H1 (cell line): ENCODE results near the gene UNC79. TPM values are rescaled to one million over a fixed set of nuclear protein-coding genes. Genes with fewer than 3 reads are reported as not detected.

Experiments
- CTCF ChIA-PET: fragments of 300-600 bp; sonication (Branson Sonifier 250); formaldehyde crosslinking; loops from one replicate; lab custom pipeline; 2021; ENCODE audit not compliant: partially characterized antibody; lab: Charles Lee
- POLR2A ChIA-PET: fragments of 300-600 bp; sonication (Branson Sonifier 250); formaldehyde crosslinking; loops from one replicate; lab custom pipeline; 2021; ENCODE audit warnings: inconsistent platforms; ENCODE audit not compliant: partially characterized antibody; lab: Charles Lee
- DNase-seq, 2 experiments: peaks; one replicate each; pipeline versions ENCODE4 v3.0.0 to v3.0.0-alpha.2; 2010 to 2022; ENCODE audit warnings: low spot score in 2 of 2, low read depth in 1 of 2, mixed read lengths in 1 of 2
- FAIRE-seq: peaks from 2 replicates; lab custom pipeline; 2011; peaks lifted over from hg19 to GRCh38; lab: Jason Lieb, UNC
- H2AFZ ChIP-seq: 2 replicates; pipeline ENCODE4 v1.8.1; 2012; ENCODE audit warnings: low read length, inconsistent platforms
- H2AK5ac ChIP-seq: 2 replicates; pipeline ENCODE4 v1.6.1; 2013; ENCODE audit warnings: low read depth, low read length
- H2BK120ac ChIP-seq: replicated peaks from 2 replicates; pipeline ENCODE3; 2013; ENCODE audit warnings: low read depth, low read length, inconsistent platforms
- H2BK12ac ChIP-seq: 2 replicates; pipeline ENCODE4 v1.6.1; 2013; ENCODE audit warnings: low read depth, low read length
- H2BK15ac ChIP-seq: 2 replicates; pipeline ENCODE4 v1.6.1; 2013; ENCODE audit warnings: low read length
- H2BK20ac ChIP-seq: 2 replicates; pipeline ENCODE4 v1.6.1; 2013; ENCODE audit warnings: low read length
- H2BK5ac ChIP-seq: 2 replicates; pipeline ENCODE4 v1.6.1; 2013; ENCODE audit warnings: low read depth, low read length
- H3K14ac ChIP-seq: 2 replicates; pipeline ENCODE4 v1.6.1; 2013; ENCODE audit warnings: inconsistent platforms; ENCODE audit not compliant: insufficient read length
- H3K18ac ChIP-seq: 2 replicates; pipeline ENCODE4 v1.6.1; 2013; ENCODE audit warnings: low read length; ENCODE audit errors: extremely low read depth
- H3K23ac ChIP-seq: 2 replicates; pipeline ENCODE4 v1.6.1; 2013; ENCODE audit warnings: inconsistent platforms; ENCODE audit not compliant: insufficient read length
- H3K23me2 ChIP-seq: 2 replicates; pipeline ENCODE4 v1.6.1; 2013; ENCODE audit warnings: low read depth, low read length
- H3K27ac ChIP-seq: 2 replicates; pipeline ENCODE4 v1.6.1; 2011; ENCODE audit warnings: low read depth, low read length, inconsistent platforms
- H3K27me3 ChIP-seq, 4 experiments: replicated peaks in 1 of 4; 1 replicate in 1 of 4; 2 replicates in 3 of 4; pipeline versions ENCODE4 v1.6.1 to v1.8.1; 2011 to 2013; ENCODE audit warnings: low read length in 3 of 4, mild to moderate bottlenecking in 3 of 4, inconsistent platforms in 2 of 4, mixed read lengths in 2 of 4, moderate library complexity in 1 of 4; ENCODE audit not compliant: control insufficient read depth in 3 of 4, insufficient read depth in 3 of 4; ENCODE audit errors: extremely low read depth in 1 of 4
- H3K36me3 ChIP-seq, 4 experiments: 2 replicates each; pipeline versions ENCODE4 v1.6.1 to v1.8.1; 2011 to 2013; ENCODE audit warnings: mild to moderate bottlenecking in 4 of 4, low read length in 3 of 4, moderate library complexity in 2 of 4, control low read depth in 1 of 4, inconsistent platforms in 1 of 4; ENCODE audit not compliant: insufficient read depth in 4 of 4, control insufficient read depth in 2 of 4
- H3K4ac ChIP-seq: replicated peaks from 2 replicates; pipeline ENCODE3; 2013; ENCODE audit warnings: low read length, low read depth, mixed read lengths, inconsistent platforms; ENCODE audit not compliant: insufficient read length
- H3K4me1 ChIP-seq, 4 experiments: replicated peaks in 1 of 4; 1 replicate in 1 of 4; 2 replicates in 3 of 4; pipeline versions ENCODE4 v1.6.1 to v1.8.1; 2011 to 2013; ENCODE audit warnings: low read length in 3 of 4, inconsistent platforms in 2 of 4, mixed read lengths in 1 of 4; ENCODE audit not compliant: insufficient read depth in 4 of 4, control insufficient read depth in 3 of 4
- H3K4me2 ChIP-seq, 2 experiments: 2 replicates each; pipeline versions ENCODE4 v1.6.1 to v1.8.1; 2011 to 2013; ENCODE audit warnings: low read depth in 2 of 2, low read length in 2 of 2, control low read depth in 1 of 2, inconsistent platforms in 1 of 2, mild to moderate bottlenecking in 1 of 2; ENCODE audit not compliant: insufficient read depth in 1 of 2
- H3K4me3 ChIP-seq, 4 experiments: fragments of 200-600, 300-600 bp in 1 of 4; sonication (generic), shearing (Covaris generic), sonication (Bioruptor Twin) in 1 of 4; 2 replicates each; pipeline versions ENCODE4 v1.5.1 to v1.8.1; 2011 to 2016; ENCODE audit warnings: low read length in 4 of 4, low read depth in 3 of 4, control low read depth in 2 of 4, inconsistent platforms in 2 of 4, mild to moderate bottlenecking in 2 of 4, mixed read lengths in 1 of 4, moderate library complexity in 1 of 4; ENCODE audit not compliant: insufficient read depth in 2 of 4; ENCODE audit errors: extremely low read depth in 1 of 4
- H3K56ac ChIP-seq: replicated peaks from 2 replicates; pipeline ENCODE3; 2013; ENCODE audit warnings: low read depth, mild to moderate bottlenecking, mixed read lengths, low read length, inconsistent platforms; ENCODE audit not compliant: insufficient read length
- H3K79me1 ChIP-seq: 2 replicates; pipeline ENCODE4 v1.6.1; 2013; ENCODE audit warnings: low read depth, low read length, control low read depth
- H3K79me2 ChIP-seq, 2 experiments: 2 replicates each; pipeline versions ENCODE4 v1.6.1 to v1.8.1; 2012 to 2013; ENCODE audit warnings: low read length in 2 of 2, mild to moderate bottlenecking in 2 of 2, inconsistent platforms in 1 of 2; ENCODE audit not compliant: insufficient read depth in 2 of 2, control insufficient read depth in 1 of 2
- H3K9ac ChIP-seq, 4 experiments: replicated peaks in 1 of 4; 1 replicate in 1 of 4; 2 replicates in 3 of 4; pipeline versions ENCODE4 v1.6.1 to v1.8.1; 2011 to 2013; ENCODE audit warnings: low read depth in 3 of 4, low read length in 3 of 4, control low read depth in 2 of 4, mild to moderate bottlenecking in 2 of 4, moderate library complexity in 2 of 4, inconsistent platforms in 1 of 4; ENCODE audit errors: extremely low read depth in 1 of 4
- H3K9me3 ChIP-seq, 2 experiments: 2 replicates each; pipeline versions ENCODE4 v1.6.1 to v1.8.1; 2012 to 2013; ENCODE audit warnings: mild to moderate bottlenecking in 2 of 2, moderate library complexity in 2 of 2, control low read depth in 1 of 2, inconsistent platforms in 1 of 2, low read depth in 1 of 2, low read length in 1 of 2, mixed read lengths in 1 of 2; ENCODE audit not compliant: insufficient read depth in 2 of 2
- H4K20me1 ChIP-seq, 2 experiments: replicated peaks in 1 of 2; 2 replicates each; pipeline versions ENCODE3 to v1.8.1; 2011 to 2013; ENCODE audit warnings: inconsistent platforms in 2 of 2, low read length in 2 of 2, mild to moderate bottlenecking in 1 of 2; ENCODE audit not compliant: insufficient read depth in 2 of 2, control insufficient read depth in 1 of 2
- H4K5ac ChIP-seq: 2 replicates; pipeline ENCODE4 v1.6.1; 2013; ENCODE audit warnings: low read length, low read depth, mixed read lengths, inconsistent platforms; ENCODE audit not compliant: insufficient read length
- H4K8ac ChIP-seq: 2 replicates; pipeline ENCODE4 v1.8.0; 2013; ENCODE audit warnings: mild to moderate bottlenecking, moderate library complexity, low read length, inconsistent platforms; ENCODE audit not compliant: insufficient read depth; ENCODE audit errors: extremely low read depth
- H4K91ac ChIP-seq: replicated peaks from 2 replicates; pipeline ENCODE3; 2013; ENCODE audit warnings: low read length, mixed read lengths, inconsistent platforms; ENCODE audit not compliant: insufficient read length
- BRCA1 ChIP-seq: IDR thresholded peaks from 2 replicates; pipeline ENCODE4 v1.6.1; 2012; ENCODE audit warnings: low read depth, low read length, improper control_type of control experiment
- CBX5 ChIP-seq: fragments of 300-800, 300-1000 bp; sonication (generic); IDR thresholded peaks from 2 replicates; pipeline ENCODE4 v1.7.1; 2016; ENCODE audit warnings: antibody characterized with exemption, low read length, low read depth
- CTCF ChIP-seq, 3 experiments: IDR thresholded peaks; 1 replicate in 2 of 3; 2 replicates in 1 of 3; pipeline versions ENCODE4 v1.5.1 to v1.6.1; 2011; ENCODE audit warnings: low read length in 3 of 3, mild to moderate bottlenecking in 3 of 3, inconsistent platforms in 2 of 3, low read depth in 1 of 3, moderate library complexity in 1 of 3; ENCODE audit not compliant: insufficient read depth in 1 of 3; ENCODE audit errors: control extremely low read depth in 1 of 3
- EP300 ChIP-seq, 2 experiments: IDR thresholded peaks; 1 replicate in 1 of 2; 2 replicates in 1 of 2; pipeline ENCODE4 v1.6.1; 2011 to 2012; ENCODE audit warnings: low read depth in 2 of 2, low read length in 2 of 2, mild to moderate bottlenecking in 2 of 2, borderline replicate concordance in 1 of 2, inconsistent platforms in 1 of 2, moderate library complexity in 1 of 2
- JUN ChIP-seq: IDR thresholded peaks from 2 replicates; pipeline ENCODE4 v1.6.1; 2011; ENCODE audit warnings: low read depth, mild to moderate bottlenecking, improper control_type of control experiment, low read length
- KDM5A ChIP-seq: fragments of 200-600 bp; IDR thresholded peaks from 2 replicates; pipeline ENCODE4 v1.7.1; 2012; ENCODE audit warnings: mild to moderate bottlenecking, low read length, inconsistent platforms, mixed read lengths
- POLR2A ChIP-seq, 2 experiments: IDR thresholded peaks; 1 replicate in 1 of 2; 2 replicates in 1 of 2; pipeline ENCODE4 v1.6.1; 2011; ENCODE audit warnings: low read depth in 2 of 2, low read length in 2 of 2, mild to moderate bottlenecking in 2 of 2; ENCODE audit errors: control extremely low read depth in 1 of 2
- RBBP5 ChIP-seq: IDR thresholded peaks from 2 replicates; pipeline ENCODE4 v1.7.1; 2012; ENCODE audit warnings: low read depth, mild to moderate bottlenecking, inconsistent platforms, low read length, moderate library complexity, borderline replicate concordance
- SP2 ChIP-seq: IDR thresholded peaks from 2 replicates; pipeline ENCODE4 v1.6.1; 2012; ENCODE audit warnings: mild to moderate bottlenecking, low read length, inconsistent platforms
- SRF ChIP-seq: IDR thresholded peaks from 2 replicates; pipeline ENCODE4 v1.6.1; 2011; ENCODE audit warnings: mild to moderate bottlenecking, low read depth, low read length, moderate library complexity
- SUZ12 ChIP-seq: fragments of 200-600 bp; sonication (generic); IDR thresholded peaks from 2 replicates; pipeline ENCODE4 v1.6.1; 2012; ENCODE audit warnings: mild to moderate bottlenecking, inconsistent platforms, low read length, moderate library complexity, mixed read lengths
- ZNF274 ChIP-seq: IDR thresholded peaks from 2 replicates; pipeline ENCODE4 v1.7.0; 2012; ENCODE audit warnings: low read length, borderline replicate concordance; ENCODE audit errors: extremely low read depth
- WGBS, 2 experiments: shearing (Covaris generic) in 1 of 2; methylation state at CpG; one replicate each; pipeline versions ENCODE4 v1.1.6 to v1.1.7; 2013 to 2015; ENCODE audit warnings: low lambda C conversion rate in 2 of 2, mixed read lengths in 2 of 2, inconsistent platforms in 1 of 2, low coverage in 1 of 2, missing lambda C conversion rate in 1 of 2; ENCODE audit not compliant: insufficient replicate concordance in 2 of 2, insufficient coverage in 1 of 2, insufficient read length in 1 of 2; ENCODE audit errors: extremely low coverage in 1 of 2, missing lambda C conversion rate in 1 of 2; 5-methylcytosine and 5-hydroxymethylcytosine counted together
- polyA plus RNA-seq, 7 experiments: library from polyadenylated mRNA; depleted of rRNA in 3 of 7; stranded (reverse) in 5 of 7; unstranded in 2 of 7; fragments of >200 nt in 5 of 7; fragments of 200-250 nt in 2 of 7; gene quantifications; 1 replicate in 5 of 7; 2 replicates in 1 of 7; 4 replicates in 1 of 7; pipeline versions ENCODE4 v1.2.1 to v1.2.3, GENCODE V29; 2011 to 2013; ENCODE audit warnings: missing spikeins in 2 of 7, mixed read lengths in 2 of 7
- total RNA-seq: library from RNA; stranded (reverse); fragmentation: NEBNext Ultra II Directional; extraction: Animal tissue kit (Norgen Biotek cat#: 25700); gene quantifications from 2 replicates; pipeline ENCODE4 v1.2.1, GENCODE V29; 2021

UNC79 gene
- total and polyA plus RNA-seq, 2 of the 8 experiments (the other 6 are each of a cell fraction or from before 2014, with no cell fraction given): 1.8 to 2.3 TPM

- Histone ChIP-seq H2BK20ac (no peak overlapping the region), H3K4me3 (no peak overlapping the region), H2BK12ac (no peak overlapping the region), H4K5ac (no peak overlapping the region), H3K27ac (no peak overlapping the region), H4K91ac (no peak overlapping the region), H2AK5ac (no peak overlapping the region), H3K56ac (no peak overlapping the region), H3K4ac (no peak overlapping the region), H3K79me1 (no peaks in the 10 kb centered on the region), H3K23me2 (no peaks in the 10 kb centered on the region), H2AFZ (no peak overlapping the region), H3K36me3 (no peaks in the 10 kb centered on the region), H2BK5ac (no peak overlapping the region), H3K23ac (no peak overlapping the region), H3K9ac (no peak overlapping the region), H4K20me1 (no peaks in the 10 kb centered on the region), H3K4me1 (peaks cover 0 to 5% (median 2%) of the 10 kb centered on the region in 4 experiments; a peak in 4 of 7 replicates), H3K9me3 (no peaks in the 10 kb centered on the region), H3K27me3 (no peaks in the 10 kb centered on the region), H2BK15ac (0 out of 2 replicates have a peak overlapping the region, but pooled peaks have one; percentile 2), H3K18ac (no peak overlapping the region), H3K4me2 (no peak overlapping the region), H3K14ac (no peak overlapping the region), H2BK120ac (no peak overlapping the region), H4K8ac (no peak overlapping the region), H3K79me2 (no peaks in the 10 kb centered on the region)
- WGBS, 2 experiments: 82% methylated on average over 3 of the region's 3 CpGs; no CpG with 5 or more reads in 1 of the 2 experiments
- DNase-seq (no peak), FAIRE-seq (peak; percentile 36)
- ChIA-PET POLR2A (no interaction called here), CTCF (interaction anchor here (0.6 kb wide), 1 partner anchor 13 kb away, joined by 3 read pairs; no protein-coding TSS in a partner anchor)
- no peak for TF ChIP-seq KDM5A
- TF ChIP-seq SUZ12: no peak
- TF ChIP-seq JUN: no peak
- no peak for TF ChIP-seq POLR2A (IDR thresholded peaks at IDR 0.05; ENCODE audit: control extremely low read depth in 1 of 2, low read depth in 2 of 2, low read length in 2 of 2)
- TF ChIP-seq EP300 (IDR thresholded peaks at IDR 0.05; ENCODE audit: borderline replicate concordance in 1 of 2, low read depth in 2 of 2, low read length in 2 of 2): no peak
- no peak for TF ChIP-seq BRCA1
- TF ChIP-seq SP2: no peak
- no peak for TF ChIP-seq SRF
- no peak for TF ChIP-seq CBX5
- no peak for TF ChIP-seq ZNF274
- no peak for TF ChIP-seq RBBP5
- no peak for TF ChIP-seq CTCF (IDR thresholded peaks at IDR 0.05; ENCODE audit: control extremely low read depth in 1 of 3, insufficient read depth in 1 of 3, low read depth in 1 of 3, low read length in 3 of 3)
These were observed 162.0 kb downstream of the UNC79 start for GRCh38 chr14:93592786-93593185.
